HCT116 (cell line): ENCODE data around the gene CLSTN1. TPM values are rescaled to one million over a fixed set of nuclear protein-coding genes. Genes with fewer than 3 reads are reported as not detected.

ENCODE experiments used
- ATAC-seq: fragments of 200-7000 bp; cut with Tn5 transposase; 2 replicates; pipeline ENCODE4 v1.9.1; 2020; ENCODE audit warnings: mild to moderate bottlenecking, moderate library complexity
- BruUV-seq: library from RNA; stranded (reverse); fragments of 400-500 nt; replicated peaks from 2 replicates; lab custom pipeline; 2021; lab: Mats Ljungman, UMichigan
- CTCF ChIA-PET: fragments of 300-600 bp; sonication (Branson Sonifier 250); formaldehyde crosslinking; loops from one replicate; lab custom pipeline; 2021; ENCODE audit warnings: antibody characterized with exemption; lab: Charles Lee
- POLR2A ChIA-PET: fragments of 300-600, 350-600 bp; sonication (Branson Sonifier 250); formaldehyde crosslinking; loops from one replicate; lab custom pipeline; 2021; ENCODE audit warnings: antibody characterized with exemption; lab: Charles Lee
- RAD21 ChIA-PET, 2 experiments: fragments of 300-600 bp; sonication (Branson Sonifier 250); formaldehyde crosslinking; loops; one replicate each; lab custom pipeline; 2023; ENCODE audit warnings: low total read pairs in 2 of 2; ENCODE audit not compliant: uncharacterized antibody in 2 of 2, unreplicated experiment in 2 of 2, low non-redundant PET in 1 of 2; lab: Charles Lee
- DNase-seq: peaks from one replicate; pipeline ENCODE4 v3.0.0-alpha.2; 2010; ENCODE audit warnings: low read depth, low spot score
- H2AFZ ChIP-seq: fragments of 200-600 bp; shearing (Covaris generic), sonication (generic); 2 replicates; pipeline ENCODE4 v1.6.1; 2017; ENCODE audit warnings: low read depth, mixed run types, mixed read lengths, antibody characterized with exemption, low read length; ENCODE audit not compliant: poor library complexity, severe bottlenecking
- H3K27ac ChIP-seq: 2 replicates; pipeline ENCODE4 v1.5.1; 2012; ENCODE audit warnings: low read depth, low read length
- H3K27me3 ChIP-seq: fragments of 200-600 bp; sonication (generic); 2 replicates; pipeline ENCODE4 v1.6.1; 2016; ENCODE audit warnings: mixed run types, low read length, mixed read lengths; ENCODE audit not compliant: insufficient read depth
- H3K36me3 ChIP-seq, 2 experiments: fragments of 200-500 bp in 1 of 2; fragments of 200-600 bp in 1 of 2; sonication (Bioruptor generic) in 1 of 2; sonication (generic) in 1 of 2; 2 replicates each; pipeline versions ENCODE4 v1.5.1 to v1.6.1; 2014 to 2016; ENCODE audit warnings: low read length in 2 of 2, inconsistent platforms in 1 of 2, mixed read lengths in 1 of 2, mixed run types in 1 of 2; ENCODE audit not compliant: insufficient read depth in 2 of 2, control insufficient read depth in 1 of 2
- H3K4me1 ChIP-seq, 2 experiments: fragments of 200-600 bp in 1 of 2; sonication (generic) in 1 of 2; 2 replicates each; pipeline versions ENCODE4 v1.5.1 to v1.6.1; 2012 to 2017; ENCODE audit warnings: low read length in 2 of 2, inconsistent platforms in 1 of 2, mild to moderate bottlenecking in 1 of 2, mixed read lengths in 1 of 2, mixed run types in 1 of 2, moderate library complexity in 1 of 2; ENCODE audit not compliant: insufficient read depth in 2 of 2, control insufficient read depth in 1 of 2
- H3K4me2 ChIP-seq: fragments of 200-600 bp; sonication (generic); 2 replicates; pipeline ENCODE4 v1.6.1; 2017; ENCODE audit warnings: mixed run types, low read length, mixed read lengths
- H3K4me3 ChIP-seq, 2 experiments: fragments of 200-600 bp in 1 of 2; sonication (generic) in 1 of 2; replicated peaks in 1 of 2; 2 replicates each; pipeline ENCODE4 v1.5.1; 2011 to 2016; ENCODE audit warnings: low read length in 2 of 2, control low read depth in 1 of 2, low read depth in 1 of 2, mild to moderate bottlenecking in 1 of 2, mixed read lengths in 1 of 2, mixed run types in 1 of 2
- H3K79me2 ChIP-seq: fragments of 200-600 bp; sonication (generic); 2 replicates; pipeline ENCODE4 v1.6.1; 2017; ENCODE audit warnings: mild to moderate bottlenecking, mixed run types, low read length, moderate library complexity, mixed read lengths; ENCODE audit not compliant: insufficient read depth
- H3K9ac ChIP-seq: fragments of 200-600 bp; sonication (generic); 2 replicates; pipeline ENCODE4 v1.6.1; 2016; ENCODE audit warnings: low read length, mixed read lengths
- H3K9me2 ChIP-seq: fragments of 200-600 bp; sonication (generic), shearing (Covaris generic); 2 replicates; pipeline ENCODE4 v1.6.1; 2017; ENCODE audit warnings: mixed run types, mild to moderate bottlenecking, moderate library complexity; ENCODE audit not compliant: insufficient read depth
- H3K9me3 ChIP-seq, 2 experiments: fragments of 200-500 bp in 1 of 2; fragments of 200-600 bp in 1 of 2; sonication (Bioruptor generic) in 1 of 2; sonication (generic) in 1 of 2; 2 replicates each; pipeline ENCODE4 v1.6.1; 2014 to 2017; ENCODE audit warnings: low read length in 2 of 2, mixed read lengths in 2 of 2, inconsistent platforms in 1 of 2, low read depth in 1 of 2, mild to moderate bottlenecking in 1 of 2, mixed run types in 1 of 2, moderate library complexity in 1 of 2; ENCODE audit not compliant: control insufficient read depth in 1 of 2, insufficient read depth in 1 of 2
- H4K20me1 ChIP-seq: fragments of 200-600 bp; sonication (generic), shearing (Covaris generic); 2 replicates; pipeline ENCODE4 v1.6.1; 2017; ENCODE audit warnings: mixed run types, mild to moderate bottlenecking, moderate library complexity; ENCODE audit not compliant: insufficient read depth
- ATF3 ChIP-seq: IDR thresholded peaks from 2 replicates; pipeline ENCODE4 v1.6.1; 2012
- CBX3 ChIP-seq: IDR thresholded peaks from 2 replicates; pipeline ENCODE4 v1.6.1; 2012; ENCODE audit warnings: low read depth
- EGR1 ChIP-seq: IDR thresholded peaks from 2 replicates; pipeline ENCODE4 v1.6.1; 2012; ENCODE audit warnings: low read depth
- EZH2 ChIP-seq: fragments of 200-600 bp; sonication (generic); IDR thresholded peaks from 2 replicates; pipeline ENCODE4 v1.6.1; 2017; ENCODE audit warnings: antibody characterized with exemption, mixed run types
- EZH2phosphoT487 ChIP-seq: fragments of 200-600 bp; IDR thresholded peaks from 2 replicates; pipeline ENCODE4 v1.6.1; 2018; ENCODE audit warnings: antibody characterized with exemption, borderline replicate concordance
- POLR2A ChIP-seq: IDR thresholded peaks from 2 replicates; pipeline ENCODE4 v1.7.0; 2011; ENCODE audit warnings: borderline replicate concordance; ENCODE audit not compliant: insufficient read depth, insufficient read length; ENCODE audit errors: extremely low read depth
- POLR2AphosphoS5 ChIP-seq: IDR thresholded peaks from 2 replicates; pipeline ENCODE4 v1.6.1; 2011; ENCODE audit warnings: mild to moderate bottlenecking, low read depth, low read length, moderate library complexity
- RAD21 ChIP-seq: IDR thresholded peaks from 2 replicates; pipeline ENCODE4 v1.6.1; 2012; ENCODE audit warnings: low read depth, mild to moderate bottlenecking
- SIN3A ChIP-seq: IDR thresholded peaks from 2 replicates; pipeline ENCODE4 v1.6.1; 2012; ENCODE audit warnings: low read depth
- TCF7L2 ChIP-seq: IDR thresholded peaks from 2 replicates; pipeline ENCODE4 v1.7.0; 2011; ENCODE audit warnings: borderline replicate concordance, inconsistent platforms; ENCODE audit not compliant: insufficient read depth, insufficient read length; ENCODE audit errors: extremely low read depth
- ZBTB33 ChIP-seq: IDR thresholded peaks from 2 replicates; pipeline ENCODE4 v1.6.1; 2011; ENCODE audit warnings: mild to moderate bottlenecking, low read length, moderate library complexity; ENCODE audit not compliant: insufficient replicate concordance; ENCODE audit errors: extremely low read depth
- ZFX ChIP-seq: fragments of 450-650 bp; IDR thresholded peaks from 2 replicates; pipeline ENCODE4 v1.6.1; 2017
- ZNF274 ChIP-seq: fragments of 200-500 bp; sonication (Bioruptor generic); IDR thresholded peaks from 2 replicates; pipeline ENCODE4 v1.6.1; 2014; ENCODE audit warnings: mild to moderate bottlenecking, low read depth, low read length, inconsistent platforms
- intact Hi-C: fragments of 100-400 bp; cut with micrococcal nuclease; formaldehyde crosslinking; loops from 2 replicates; pipeline ENCODE4 v1.10.0; 2022
- total RNA-seq: library from RNA; stranded (reverse); gene quantifications from one replicate; pipeline ENCODE4 v1.2.1, GENCODE V29; 2021; ENCODE audit not compliant: unreplicated experiment
- TF ChIP-seq, protein P1 (sequence below): IDR thresholded peaks from 2 replicates; pipeline ENCODE4 v1.6.1; 2012
- TF ChIP-seq, protein P2 (sequence below): IDR thresholded peaks from 2 replicates; pipeline ENCODE4 v1.6.1; 2012; ENCODE audit warnings: low read depth

The CLSTN1 gene
- total RNA-seq, 1 experiment from 2014 or later, result 113 TPM

GRCh38 chr1:9840176-9840575, 16.4 kb upstream of the CLSTN1 start:
- intact Hi-C loops, result no loop called here
- Histone ChIP-seq H4K20me1 (no peaks in the 10 kb centered on the region), H3K9me2 (no peaks in the 10 kb centered on the region), H3K79me2 (no peaks in the 10 kb centered on the region), H3K4me3 (no peak overlapping the region), H3K9me3 (no peaks in the 10 kb centered on the region; a peak in 1 of 4 replicates), H3K9ac (no peak overlapping the region), H3K36me3 (no peaks in the 10 kb centered on the region), H3K27ac (no peak overlapping the region), H3K4me2 (no peak overlapping the region), H3K27me3 (no peaks in the 10 kb centered on the region), H3K4me1 (peaks cover 6 to 17% of the 10 kb centered on the region in 2 experiments), H2AFZ (no peak overlapping the region)
- ChIA-PET POLR2A (no interaction called here), CTCF (no interaction called here), RAD21 (no interaction called here)
- TF ChIP-seq ATF3, result no peak
- TF ChIP-seq ZBTB33, result no peak
- no peak for TF ChIP-seq SIN3A
- TF ChIP-seq POLR2A, result no peak
- TF ChIP-seq POLR2AphosphoS5, result no peak
- TF ChIP-seq ZNF274, result no peak
- TF ChIP-seq EZH2, result no peak
- TF ChIP-seq, protein P1, sequence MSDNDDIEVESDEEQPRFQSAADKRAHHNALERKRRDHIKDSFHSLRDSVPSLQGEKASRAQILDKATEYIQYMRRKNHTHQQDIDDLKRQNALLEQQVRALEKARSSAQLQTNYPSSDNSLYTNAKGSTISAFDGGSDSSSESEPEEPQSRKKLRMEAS, result no peak
- TF ChIP-seq TCF7L2, result no peak
- no peak for TF ChIP-seq ZFX
- TF ChIP-seq EGR1, result no peak
- no peak for TF ChIP-seq EZH2phosphoT487
- no peak for TF ChIP-seq CBX3
- TF ChIP-seq RAD21, result no peak
- TF ChIP-seq, protein P2, sequence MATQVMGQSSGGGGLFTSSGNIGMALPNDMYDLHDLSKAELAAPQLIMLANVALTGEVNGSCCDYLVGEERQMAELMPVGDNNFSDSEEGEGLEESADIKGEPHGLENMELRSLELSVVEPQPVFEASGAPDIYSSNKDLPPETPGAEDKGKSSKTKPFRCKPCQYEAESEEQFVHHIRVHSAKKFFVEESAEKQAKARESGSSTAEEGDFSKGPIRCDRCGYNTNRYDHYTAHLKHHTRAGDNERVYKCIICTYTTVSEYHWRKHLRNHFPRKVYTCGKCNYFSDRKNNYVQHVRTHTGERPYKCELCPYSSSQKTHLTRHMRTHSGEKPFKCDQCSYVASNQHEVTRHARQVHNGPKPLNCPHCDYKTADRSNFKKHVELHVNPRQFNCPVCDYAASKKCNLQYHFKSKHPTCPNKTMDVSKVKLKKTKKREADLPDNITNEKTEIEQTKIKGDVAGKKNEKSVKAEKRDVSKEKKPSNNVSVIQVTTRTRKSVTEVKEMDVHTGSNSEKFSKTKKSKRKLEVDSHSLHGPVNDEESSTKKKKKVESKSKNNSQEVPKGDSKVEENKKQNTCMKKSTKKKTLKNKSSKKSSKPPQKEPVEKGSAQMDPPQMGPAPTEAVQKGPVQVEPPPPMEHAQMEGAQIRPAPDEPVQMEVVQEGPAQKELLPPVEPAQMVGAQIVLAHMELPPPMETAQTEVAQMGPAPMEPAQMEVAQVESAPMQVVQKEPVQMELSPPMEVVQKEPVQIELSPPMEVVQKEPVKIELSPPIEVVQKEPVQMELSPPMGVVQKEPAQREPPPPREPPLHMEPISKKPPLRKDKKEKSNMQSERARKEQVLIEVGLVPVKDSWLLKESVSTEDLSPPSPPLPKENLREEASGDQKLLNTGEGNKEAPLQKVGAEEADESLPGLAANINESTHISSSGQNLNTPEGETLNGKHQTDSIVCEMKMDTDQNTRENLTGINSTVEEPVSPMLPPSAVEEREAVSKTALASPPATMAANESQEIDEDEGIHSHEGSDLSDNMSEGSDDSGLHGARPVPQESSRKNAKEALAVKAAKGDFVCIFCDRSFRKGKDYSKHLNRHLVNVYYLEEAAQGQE, result no peak
- no peak for ATAC-seq
- BruUV-seq, result no TSS peak
- DNase-seq, result no peak
